BE2C (cell line): ENCODE results near the gene TCP11.

ENCODE experiments used
- DNase-seq: peaks from one replicate; pipeline ENCODE4 v3.0.0-alpha.2; 2020
- H3K27me3 ChIP-seq: fragments of 250-450 bp; sonication (Bioruptor Pico); 2 replicates; pipeline ENCODE4 v1.5.1; 2020; ENCODE audit warnings: mild to moderate bottlenecking
- H3K36me3 ChIP-seq: fragments of 250-450 bp; sonication (Bioruptor Pico); 2 replicates; pipeline ENCODE4 v1.5.1; 2020; ENCODE audit warnings: mild to moderate bottlenecking
- H3K4me1 ChIP-seq: fragments of 250-450 bp; sonication (Bioruptor Pico); 2 replicates; pipeline ENCODE4 v1.5.1; 2020
- H3K4me3 ChIP-seq: 2 replicates; pipeline ENCODE4 v1.5.1; 2011; ENCODE audit warnings: low read depth, low read length
- H3K9me3 ChIP-seq: fragments of 250-450 bp; sonication (Bioruptor Pico); 2 replicates; pipeline ENCODE4 v1.5.1; 2020
- TF ChIP-seq, protein P1 (sequence below): IDR thresholded peaks from 2 replicates; pipeline ENCODE4 v1.5.1; 2012; ENCODE audit warnings: mild to moderate bottlenecking, low read depth, low read length

The TCP11 gene

DNA sequence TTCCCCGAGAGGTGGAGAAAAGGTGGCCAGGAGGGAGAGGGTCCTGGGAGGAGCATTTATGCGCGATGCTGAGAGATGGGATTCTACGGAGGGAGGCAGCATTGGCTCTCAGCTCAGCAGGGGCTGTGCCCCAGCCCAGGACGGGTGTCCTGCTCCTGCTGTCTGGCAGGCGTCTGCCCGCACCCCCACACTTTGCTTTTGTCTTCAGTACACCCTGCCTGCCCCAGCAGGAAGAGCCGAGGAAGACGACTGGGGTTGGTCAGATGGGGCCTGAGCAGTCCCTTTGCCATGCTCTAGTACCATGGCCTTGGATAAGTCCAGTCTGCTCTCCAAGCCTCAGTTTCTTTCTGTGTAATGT lies 68.5 kb downstream of the TCP11 start:
- no peaks in the 10 kb centered on the region for H3K4me1 ChIP-seq
- TF ChIP-seq, protein P1, sequence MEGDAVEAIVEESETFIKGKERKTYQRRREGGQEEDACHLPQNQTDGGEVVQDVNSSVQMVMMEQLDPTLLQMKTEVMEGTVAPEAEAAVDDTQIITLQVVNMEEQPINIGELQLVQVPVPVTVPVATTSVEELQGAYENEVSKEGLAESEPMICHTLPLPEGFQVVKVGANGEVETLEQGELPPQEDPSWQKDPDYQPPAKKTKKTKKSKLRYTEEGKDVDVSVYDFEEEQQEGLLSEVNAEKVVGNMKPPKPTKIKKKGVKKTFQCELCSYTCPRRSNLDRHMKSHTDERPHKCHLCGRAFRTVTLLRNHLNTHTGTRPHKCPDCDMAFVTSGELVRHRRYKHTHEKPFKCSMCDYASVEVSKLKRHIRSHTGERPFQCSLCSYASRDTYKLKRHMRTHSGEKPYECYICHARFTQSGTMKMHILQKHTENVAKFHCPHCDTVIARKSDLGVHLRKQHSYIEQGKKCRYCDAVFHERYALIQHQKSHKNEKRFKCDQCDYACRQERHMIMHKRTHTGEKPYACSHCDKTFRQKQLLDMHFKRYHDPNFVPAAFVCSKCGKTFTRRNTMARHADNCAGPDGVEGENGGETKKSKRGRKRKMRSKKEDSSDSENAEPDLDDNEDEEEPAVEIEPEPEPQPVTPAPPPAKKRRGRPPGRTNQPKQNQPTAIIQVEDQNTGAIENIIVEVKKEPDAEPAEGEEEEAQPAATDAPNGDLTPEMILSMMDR = no peak
- no peaks in the 10 kb centered on the region for H3K9me3 ChIP-seq
- DNase-seq = no peak
- no peak overlapping the region for H3K4me3 ChIP-seq
- H3K36me3 ChIP-seq = no peaks in the 10 kb centered on the region
- H3K27me3 ChIP-seq = no peaks in the 10 kb centered on the region

DNA sequence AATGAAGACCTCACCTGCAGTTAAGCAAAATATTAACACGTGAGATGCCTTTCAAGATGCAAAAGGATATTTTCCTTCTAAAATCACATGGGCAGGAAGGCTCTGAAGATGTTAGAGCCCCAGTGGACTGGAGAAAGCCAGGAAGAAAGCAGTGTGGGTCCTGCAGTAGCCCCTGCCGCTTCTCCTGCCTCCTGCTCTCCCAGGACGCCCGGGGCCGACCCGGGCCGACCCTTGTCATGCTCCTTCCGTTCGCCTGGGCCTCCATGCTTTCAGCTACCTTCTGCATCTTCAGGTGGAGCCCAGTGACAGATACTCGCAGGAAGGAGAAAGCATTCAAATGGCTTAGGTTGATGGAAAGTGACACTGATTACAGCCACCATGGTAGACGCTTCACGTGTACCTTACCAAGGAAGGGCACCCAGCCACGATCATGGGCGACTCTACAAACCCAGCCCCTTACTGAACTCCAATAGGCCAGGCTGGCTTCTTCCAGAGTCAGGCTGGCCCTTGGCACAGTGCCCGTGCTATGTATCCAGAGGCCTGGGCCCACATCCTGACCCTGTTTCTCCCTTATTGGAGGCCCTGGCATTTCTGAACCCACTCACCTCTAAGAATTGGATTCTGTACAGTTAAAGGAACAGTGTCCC lies 69.0 kb downstream of the TCP11 start:
- Histone ChIP-seq H3K36me3 (no peaks in the 10 kb centered on the region), H3K9me3 (no peaks in the 10 kb centered on the region), H3K27me3 (no peaks in the 10 kb centered on the region), H3K4me3 (no peak overlapping the region), H3K4me1 (no peaks in the 10 kb centered on the region)
- TF ChIP-seq, protein P1 = no peak
- DNase-seq = no peak

DNA sequence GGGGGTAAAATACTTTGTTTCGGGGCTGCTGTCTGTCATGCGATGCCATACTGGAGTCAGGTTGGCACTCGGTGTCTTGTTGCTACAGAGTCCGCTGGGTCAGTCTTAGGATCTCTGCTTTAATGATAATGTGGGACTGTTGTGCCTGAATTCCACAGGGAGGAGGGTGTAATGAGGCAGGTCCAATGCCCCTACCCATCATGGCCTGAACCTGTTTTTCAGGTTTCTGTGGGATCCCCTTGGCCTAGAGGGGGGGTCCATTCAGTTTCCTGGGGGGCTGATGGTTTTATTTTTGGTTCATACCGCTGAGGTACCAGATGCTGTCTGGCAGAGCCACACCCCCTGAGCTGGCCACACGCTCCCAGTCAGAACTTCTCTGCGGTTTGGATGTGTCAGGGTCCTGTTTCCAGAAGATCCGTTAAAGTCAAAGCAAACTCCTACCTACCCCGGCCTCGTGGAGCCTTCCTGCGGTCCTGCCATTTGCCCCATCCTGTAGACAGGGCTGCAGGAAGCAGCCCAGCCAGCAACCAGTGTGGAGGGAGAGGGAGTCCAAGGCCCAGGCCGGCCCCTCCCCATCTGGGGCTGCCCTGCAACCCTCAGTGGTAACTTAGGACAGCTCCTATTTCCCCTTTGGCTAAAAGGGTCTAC lies 69.7 kb downstream of the TCP11 start:
- no peak for DNase-seq
- Histone ChIP-seq H3K36me3 (no peaks in the 10 kb centered on the region), H3K4me3 (no peak overlapping the region), H3K9me3 (no peaks in the 10 kb centered on the region), H3K27me3 (no peaks in the 10 kb centered on the region), H3K4me1 (no peaks in the 10 kb centered on the region)
- TF ChIP-seq, protein P1 = no peak

DNA sequence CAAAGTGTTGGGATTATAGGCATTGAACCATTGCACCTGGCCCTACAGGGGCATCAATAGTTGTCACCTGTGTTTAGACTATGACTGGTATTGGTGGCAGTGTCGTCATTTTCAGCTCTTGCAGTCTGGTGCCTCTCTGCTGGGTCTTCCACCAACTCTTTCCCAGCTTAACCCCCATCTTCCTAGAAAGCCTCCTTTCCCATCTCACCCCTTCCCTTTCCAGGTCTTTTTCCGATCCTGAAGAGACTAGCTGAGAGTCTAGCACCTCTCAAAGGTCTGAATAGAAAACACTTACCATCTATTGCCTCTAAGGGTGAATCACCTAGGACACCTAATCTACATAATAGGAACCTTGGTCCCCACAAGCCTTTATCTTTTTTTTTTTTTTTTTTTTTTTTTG lies 71.0 kb downstream of the TCP11 start:
- no peaks in the 10 kb centered on the region for H3K36me3 ChIP-seq
- no peaks in the 10 kb centered on the region for H3K9me3 ChIP-seq

DNA sequence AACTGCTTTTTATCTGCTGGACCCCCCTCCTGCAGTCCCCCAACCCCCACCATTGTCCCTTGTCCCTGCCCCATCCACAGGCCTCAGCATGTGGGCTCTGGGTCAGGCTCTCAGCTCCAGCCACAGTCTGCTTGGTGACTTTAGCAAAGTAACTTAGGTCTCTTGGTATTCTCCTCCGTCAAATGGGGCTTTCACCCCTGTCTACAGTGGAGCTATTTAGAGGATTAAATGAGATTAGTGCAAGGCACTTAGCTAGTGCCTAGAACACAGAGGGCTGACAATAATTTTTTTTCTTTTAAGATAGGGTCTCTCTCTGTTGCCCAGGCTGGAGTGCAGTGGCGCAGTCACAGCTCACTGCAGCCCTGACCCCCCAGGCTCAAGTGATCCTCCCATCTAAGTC lies 71.9 kb downstream of the TCP11 start:
- no peaks in the 10 kb centered on the region for H3K27me3 ChIP-seq
- H3K9me3 ChIP-seq = no peaks in the 10 kb centered on the region
- TF ChIP-seq, protein P1 = no peak
- H3K36me3 ChIP-seq = no peaks in the 10 kb centered on the region
- no peak overlapping the region for H3K4me3 ChIP-seq
- no peaks in the 10 kb centered on the region for H3K4me1 ChIP-seq
- DNase-seq = no peak

More for the DNA sequence above, 71.0 kb downstream of the TCP11 start:
- TF ChIP-seq, protein P1 = no peak
- H3K4me1 ChIP-seq = no peaks in the 10 kb centered on the region
- H3K4me3 ChIP-seq = no peak overlapping the region
- no peak for DNase-seq
- H3K27me3 ChIP-seq = no peaks in the 10 kb centered on the region

DNA sequence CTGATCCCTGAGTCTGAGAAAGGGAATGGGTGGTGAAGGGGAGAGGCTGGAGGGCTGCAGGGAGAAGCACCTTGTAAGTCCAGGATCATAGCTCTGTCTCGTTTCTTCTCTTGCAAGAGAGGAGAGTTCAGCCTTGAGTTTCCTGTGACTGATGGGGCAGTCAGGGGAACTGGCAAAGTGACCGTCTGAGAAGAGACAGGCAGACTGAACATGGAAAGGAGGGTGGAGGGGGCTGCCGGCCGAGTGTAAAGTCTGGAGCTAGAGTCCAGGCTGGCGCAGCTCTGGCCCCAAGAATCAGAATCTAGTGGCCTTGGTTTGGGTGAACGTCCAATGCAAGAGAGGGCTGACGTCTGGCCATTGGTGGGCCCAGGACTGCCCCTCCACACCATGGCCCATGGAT lies 72.5 kb downstream of the TCP11 start:
- TF ChIP-seq, protein P1 = no peak
- H3K27me3 ChIP-seq = no peaks in the 10 kb centered on the region
- no peaks in the 10 kb centered on the region for H3K4me1 ChIP-seq
- DNase-seq = no peak
- no peaks in the 10 kb centered on the region for H3K9me3 ChIP-seq
- no peaks in the 10 kb centered on the region for H3K36me3 ChIP-seq
- H3K4me3 ChIP-seq = no peak overlapping the region
